ENCODE data around the gene RSAD1. TPM values are rescaled to one million over a fixed set of nuclear protein-coding genes. Genes with fewer than 3 reads are reported as not detected.

Gene RSAD1
- total RNA-seq, 1 experiment from 2014 or later, result 51.1 TPM

GRCh38 chr17:50467855-50468303, 10.8 kb upstream of the RSAD1 start:
- H3K9me3 Mint-ChIP-seq (ENCODE audit: low read depth, unreplicated experiment), result no peaks in the 10 kb centered on the region
- no peak for DNase-seq
- peaks cover 9% of the 10 kb centered on the region for H3K4me1 Mint-ChIP-seq (ENCODE audit: low read depth, unreplicated experiment)
- TF ChIP-seq, protein P1, sequence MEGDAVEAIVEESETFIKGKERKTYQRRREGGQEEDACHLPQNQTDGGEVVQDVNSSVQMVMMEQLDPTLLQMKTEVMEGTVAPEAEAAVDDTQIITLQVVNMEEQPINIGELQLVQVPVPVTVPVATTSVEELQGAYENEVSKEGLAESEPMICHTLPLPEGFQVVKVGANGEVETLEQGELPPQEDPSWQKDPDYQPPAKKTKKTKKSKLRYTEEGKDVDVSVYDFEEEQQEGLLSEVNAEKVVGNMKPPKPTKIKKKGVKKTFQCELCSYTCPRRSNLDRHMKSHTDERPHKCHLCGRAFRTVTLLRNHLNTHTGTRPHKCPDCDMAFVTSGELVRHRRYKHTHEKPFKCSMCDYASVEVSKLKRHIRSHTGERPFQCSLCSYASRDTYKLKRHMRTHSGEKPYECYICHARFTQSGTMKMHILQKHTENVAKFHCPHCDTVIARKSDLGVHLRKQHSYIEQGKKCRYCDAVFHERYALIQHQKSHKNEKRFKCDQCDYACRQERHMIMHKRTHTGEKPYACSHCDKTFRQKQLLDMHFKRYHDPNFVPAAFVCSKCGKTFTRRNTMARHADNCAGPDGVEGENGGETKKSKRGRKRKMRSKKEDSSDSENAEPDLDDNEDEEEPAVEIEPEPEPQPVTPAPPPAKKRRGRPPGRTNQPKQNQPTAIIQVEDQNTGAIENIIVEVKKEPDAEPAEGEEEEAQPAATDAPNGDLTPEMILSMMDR (IDR thresholded peaks at IDR 0.05; ENCODE audit: unreplicated experiment), result no peak
- no peaks in the 10 kb centered on the region for H3K27me3 Mint-ChIP-seq (ENCODE audit: unreplicated experiment)
- BruUV-seq (replicated peaks), result no TSS peak
- no peak overlapping the region for H3K27ac Mint-ChIP-seq (ENCODE audit: unreplicated experiment)
- H3K4me3 Mint-ChIP-seq (ENCODE audit: low read depth, unreplicated experiment), result no peak overlapping the region
- intact Hi-C loops (cut with micrococcal nuclease; ENCODE audit: unreplicated experiment), result no loop called here
- peaks cover 55% of the 10 kb centered on the region for H3K36me3 Mint-ChIP-seq (ENCODE audit: insufficient read depth, unreplicated experiment)
- CTCF ChIA-PET, result interaction anchor here (0.6 to 1.1 kb wide), 2 partner anchors 11 to 37 kb away, joined by 3 to 4 read pairs; no protein-coding TSS in a partner anchor

DNA sequence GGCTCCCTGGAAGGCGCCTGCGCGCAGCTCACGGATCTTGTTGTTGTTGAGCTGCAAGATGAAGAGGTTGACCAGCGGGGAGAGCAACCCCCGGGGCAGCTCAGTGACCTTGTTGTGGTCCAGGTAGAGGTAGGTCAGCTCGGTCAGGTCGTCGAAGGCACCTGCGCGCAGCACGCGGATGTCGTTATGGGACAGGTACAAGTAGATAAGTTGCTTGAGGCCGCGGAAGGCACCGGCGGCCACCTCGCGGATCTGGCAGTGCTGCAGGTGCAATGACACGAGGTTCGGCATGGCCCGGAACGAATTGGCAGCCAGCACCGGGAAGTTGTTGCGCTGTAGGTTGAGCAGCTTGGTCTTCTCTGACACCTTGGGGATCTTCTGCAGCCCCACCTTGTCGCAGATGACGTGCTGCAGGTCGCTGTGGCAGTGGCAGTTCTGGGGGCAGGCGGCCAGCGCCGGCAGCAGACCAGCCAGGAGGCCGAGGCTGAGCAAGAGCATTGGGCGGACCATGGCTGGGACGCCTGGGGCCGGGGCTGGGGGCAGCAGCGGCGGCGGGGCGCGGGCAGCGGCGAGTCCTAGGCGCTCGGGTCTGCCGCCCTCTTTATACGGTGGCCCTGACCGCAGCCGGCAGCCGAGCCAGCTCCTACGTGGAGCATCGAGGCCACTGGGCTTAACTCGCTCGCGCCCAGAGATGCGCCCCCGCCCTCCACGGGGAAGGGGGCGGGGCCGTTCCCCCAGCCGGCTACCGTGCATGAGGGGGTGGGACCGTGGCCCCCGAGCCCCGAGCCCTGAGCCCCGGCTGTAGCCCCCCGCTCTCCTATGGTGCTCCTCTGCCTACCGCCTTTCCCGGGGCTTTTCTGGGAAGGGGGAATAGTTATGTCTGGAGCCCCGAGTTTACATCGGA, 10.1 kb upstream of the RSAD1 start, which contains the start of gene CHAD:
Gene CHAD (minus strand): TSS at position 577 of the 904 bp plus-strand sequence. CDS start 67 bp downstream, at position 510.
- H3K27ac Mint-ChIP-seq (ENCODE audit: unreplicated experiment), result no peak within 1 kb of the TSS
- H3K36me3 Mint-ChIP-seq (ENCODE audit: insufficient read depth, unreplicated experiment), result peaks cover 62% of the 10 kb centered on the region
- peaks cover 9% of the 10 kb centered on the region for H3K4me1 Mint-ChIP-seq (ENCODE audit: low read depth, unreplicated experiment)
- CTCF ChIA-PET, result interaction anchor here (0.6 to 1.1 kb wide), 2 partner anchors 11 to 639 kb away, joined by 3 read pairs; no protein-coding TSS in a partner anchor
- H3K9me3 Mint-ChIP-seq (ENCODE audit: low read depth, unreplicated experiment), result no peaks in the 10 kb centered on the region
- H3K27me3 Mint-ChIP-seq (ENCODE audit: unreplicated experiment), result no peaks in the 10 kb centered on the region
- no TSS peak for BruUV-seq (replicated peaks)
- TF ChIP-seq, protein P1 (IDR thresholded peaks at IDR 0.05; ENCODE audit: unreplicated experiment), result no peak
- intact Hi-C loops (cut with micrococcal nuclease; ENCODE audit: unreplicated experiment), result no loop called here
- H3K4me3 Mint-ChIP-seq (ENCODE audit: low read depth, unreplicated experiment), result no peak within 1 kb of the TSS
- no peak for DNase-seq

- Mint-ChIP-seq H3K36me3 (ENCODE audit: insufficient read depth, unreplicated experiment) (peaks cover 65% of the 10 kb centered on the region), H3K27ac (ENCODE audit: unreplicated experiment) (no peak overlapping the region), H3K4me3 (ENCODE audit: low read depth, unreplicated experiment) (no peak overlapping the region), H3K4me1 (ENCODE audit: low read depth, unreplicated experiment) (peaks cover 9% of the 10 kb centered on the region), H3K9me3 (ENCODE audit: low read depth, unreplicated experiment) (no peaks in the 10 kb centered on the region), H3K27me3 (ENCODE audit: unreplicated experiment) (no peaks in the 10 kb centered on the region)
- intact Hi-C loops (cut with micrococcal nuclease; ENCODE audit: unreplicated experiment), result no loop called here
- TF ChIP-seq, protein P1 (IDR thresholded peaks at IDR 0.05; ENCODE audit: unreplicated experiment), result no peak
- CTCF ChIA-PET, result no interaction called here
- DNase-seq, result no peak
- BruUV-seq (replicated peaks), result no TSS peak
Observed at GRCh38 chr17:50469208-50469605, 9.5 kb upstream of the RSAD1 start.

DNA sequence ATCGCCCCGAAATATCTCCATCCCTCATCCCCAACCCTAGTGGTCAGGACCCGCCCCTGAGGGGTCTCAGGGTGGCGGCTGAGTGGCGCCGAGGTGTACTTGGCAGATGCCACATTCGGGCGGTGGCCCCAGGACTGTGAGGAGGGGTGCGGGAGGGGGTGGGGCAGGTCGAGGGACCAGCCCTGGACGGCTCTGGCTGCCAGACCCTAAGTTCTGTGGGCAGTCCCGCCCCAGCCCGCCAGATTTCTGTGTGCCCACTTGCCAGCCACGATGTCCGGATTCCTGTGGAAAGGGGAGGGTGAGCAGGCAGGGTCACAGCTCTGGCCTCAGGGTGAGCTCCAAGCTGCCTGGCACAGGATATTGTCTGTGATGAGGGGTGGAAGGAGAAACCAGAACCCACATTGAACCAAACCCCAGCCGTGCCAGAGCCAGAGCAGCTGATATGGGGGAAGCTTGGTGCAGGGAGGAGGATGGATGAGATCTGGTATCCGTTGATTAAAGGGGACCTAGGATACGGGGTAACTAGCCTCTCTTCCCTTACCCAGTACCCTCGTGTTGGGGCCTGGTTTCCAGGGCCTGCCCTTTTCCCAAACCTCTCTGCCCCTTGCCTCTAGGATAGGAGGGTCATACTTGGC, 8.9 kb upstream of the RSAD1 start:
- intact Hi-C loops (cut with micrococcal nuclease; ENCODE audit: unreplicated experiment), result no loop called here
- H3K27me3 Mint-ChIP-seq (ENCODE audit: unreplicated experiment), result no peaks in the 10 kb centered on the region
- H3K27ac Mint-ChIP-seq (ENCODE audit: unreplicated experiment), result no peak overlapping the region
- no peaks in the 10 kb centered on the region for H3K9me3 Mint-ChIP-seq (ENCODE audit: low read depth, unreplicated experiment)
- TF ChIP-seq, protein P1 (IDR thresholded peaks at IDR 0.05; ENCODE audit: unreplicated experiment), result no peak
- peaks cover 9% of the 10 kb centered on the region for H3K4me1 Mint-ChIP-seq (ENCODE audit: low read depth, unreplicated experiment)
- DNase-seq, result no peak
- no peak overlapping the region for H3K4me3 Mint-ChIP-seq (ENCODE audit: low read depth, unreplicated experiment)
- H3K36me3 Mint-ChIP-seq (ENCODE audit: insufficient read depth, unreplicated experiment), result peaks cover 65% of the 10 kb centered on the region
- CTCF ChIA-PET, result no interaction called here
- BruUV-seq (replicated peaks), result no TSS peak
